ENCODE results near the gene GOLT1A. TPM values are rescaled to one million over a fixed set of nuclear protein-coding genes. Genes with fewer than 3 reads are reported as not detected.

The GOLT1A gene
- total and polyA plus RNA-seq, 10 of the 15 experiments (the other 5 are each of a cell fraction or from before 2014, with no cell fraction given), result 0.09 to 0.46 TPM; not detected in 8

DNA sequence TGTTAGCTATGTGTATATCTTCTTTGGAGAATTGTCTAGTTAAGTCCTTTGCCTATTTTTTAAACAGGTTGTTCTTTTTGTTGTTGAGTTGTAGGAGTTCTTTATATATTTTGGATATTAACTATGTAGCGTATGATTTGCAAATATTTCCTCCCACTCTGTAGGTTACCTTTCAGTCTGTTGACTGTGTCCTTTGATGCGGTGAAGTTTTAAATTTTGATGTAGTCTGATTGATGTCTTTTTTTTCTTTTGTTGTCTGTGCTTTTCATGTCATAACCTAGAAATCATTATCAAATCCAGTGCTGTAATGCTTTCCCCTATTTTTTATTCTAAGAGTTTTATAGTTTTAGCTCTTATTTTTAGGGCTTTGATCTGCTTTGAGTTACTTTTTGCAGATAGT, 8.8 kb downstream of the GOLT1A start:
- TF ChIP-seq, protein P1, sequence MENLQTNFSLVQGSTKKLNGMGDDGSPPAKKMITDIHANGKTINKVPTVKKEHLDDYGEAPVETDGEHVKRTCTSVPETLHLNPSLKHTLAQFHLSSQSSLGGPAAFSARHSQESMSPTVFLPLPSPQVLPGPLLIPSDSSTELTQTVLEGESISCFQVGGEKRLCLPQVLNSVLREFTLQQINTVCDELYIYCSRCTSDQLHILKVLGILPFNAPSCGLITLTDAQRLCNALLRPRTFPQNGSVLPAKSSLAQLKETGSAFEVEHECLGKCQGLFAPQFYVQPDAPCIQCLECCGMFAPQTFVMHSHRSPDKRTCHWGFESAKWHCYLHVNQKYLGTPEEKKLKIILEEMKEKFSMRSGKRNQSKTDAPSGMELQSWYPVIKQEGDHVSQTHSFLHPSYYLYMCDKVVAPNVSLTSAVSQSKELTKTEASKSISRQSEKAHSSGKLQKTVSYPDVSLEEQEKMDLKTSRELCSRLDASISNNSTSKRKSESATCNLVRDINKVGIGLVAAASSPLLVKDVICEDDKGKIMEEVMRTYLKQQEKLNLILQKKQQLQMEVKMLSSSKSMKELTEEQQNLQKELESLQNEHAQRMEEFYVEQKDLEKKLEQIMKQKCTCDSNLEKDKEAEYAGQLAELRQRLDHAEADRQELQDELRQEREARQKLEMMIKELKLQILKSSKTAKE (IDR thresholded peaks at IDR 0.05; ENCODE audit: low read depth, poor library complexity, severe bottlenecking), result no peak
- TF ChIP-seq, protein P2, sequence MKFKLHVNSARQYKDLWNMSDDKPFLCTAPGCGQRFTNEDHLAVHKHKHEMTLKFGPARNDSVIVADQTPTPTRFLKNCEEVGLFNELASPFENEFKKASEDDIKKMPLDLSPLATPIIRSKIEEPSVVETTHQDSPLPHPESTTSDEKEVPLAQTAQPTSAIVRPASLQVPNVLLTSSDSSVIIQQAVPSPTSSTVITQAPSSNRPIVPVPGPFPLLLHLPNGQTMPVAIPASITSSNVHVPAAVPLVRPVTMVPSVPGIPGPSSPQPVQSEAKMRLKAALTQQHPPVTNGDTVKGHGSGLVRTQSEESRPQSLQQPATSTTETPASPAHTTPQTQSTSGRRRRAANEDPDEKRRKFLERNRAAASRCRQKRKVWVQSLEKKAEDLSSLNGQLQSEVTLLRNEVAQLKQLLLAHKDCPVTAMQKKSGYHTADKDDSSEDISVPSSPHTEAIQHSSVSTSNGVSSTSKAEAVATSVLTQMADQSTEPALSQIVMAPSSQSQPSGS (IDR thresholded peaks at IDR 0.05; ENCODE audit: low read length), result no peak
- TF ChIP-seq MEF2B (IDR thresholded peaks at IDR 0.05; ENCODE audit: partially characterized antibody, poor library complexity, severe bottlenecking) (no peak), GABPA (IDR thresholded peaks at IDR 0.05; ENCODE audit: low read depth) (no peak), NFIC (IDR thresholded peaks at IDR 0.05; ENCODE audit: low read depth, low read length) (no peak), RELA (IDR thresholded peaks at IDR 0.05; ENCODE audit: borderline replicate concordance, partially characterized antibody) (no peak), KAT2A (conservative IDR thresholded peaks at IDR 0.05; ENCODE audit: control insufficient read depth, low read depth, low read length) (no peak), JUNB (IDR thresholded peaks at IDR 0.05) (no peak), FOS (IDR thresholded peaks at IDR 0.05; ENCODE audit: borderline replicate concordance, extremely low read depth, insufficient read length) (no peak), DPF2 (IDR thresholded peaks at IDR 0.05) (no peak), MYC (IDR thresholded peaks at IDR 0.05; ENCODE audit: insufficient read depth, insufficient read length, insufficient replicate concordance, low read length, severe bottlenecking) (no peak), PML (IDR thresholded peaks at IDR 0.05; ENCODE audit: low read length) (no peak), TCF7 (IDR thresholded peaks at IDR 0.05; ENCODE audit: borderline replicate concordance) (no peak), RAD51 (IDR thresholded peaks at IDR 0.05) (no peak), SREBF1 (IDR thresholded peaks at IDR 0.05; ENCODE audit: low read length) (no peak), CREB1 (IDR thresholded peaks at IDR 0.05; ENCODE audit: low read depth) (no peak), CHD4 (IDR thresholded peaks at IDR 0.05) (no peak)
- TF ChIP-seq, protein P3, sequence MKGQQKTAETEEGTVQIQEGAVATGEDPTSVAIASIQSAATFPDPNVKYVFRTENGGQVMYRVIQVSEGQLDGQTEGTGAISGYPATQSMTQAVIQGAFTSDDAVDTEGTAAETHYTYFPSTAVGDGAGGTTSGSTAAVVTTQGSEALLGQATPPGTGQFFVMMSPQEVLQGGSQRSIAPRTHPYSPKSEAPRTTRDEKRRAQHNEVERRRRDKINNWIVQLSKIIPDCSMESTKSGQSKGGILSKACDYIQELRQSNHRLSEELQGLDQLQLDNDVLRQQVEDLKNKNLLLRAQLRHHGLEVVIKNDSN (IDR thresholded peaks at IDR 0.05; ENCODE audit: borderline replicate concordance, extremely low read length, insufficient read depth, low read depth, low read length), result no peak
- Histone ChIP-seq H3K4me1 (ENCODE audit: control insufficient read depth, insufficient read depth, low read length) (no peaks in the 10 kb centered on the region), H2AFZ (ENCODE audit: control insufficient read depth, low read depth, low read length) (no peak overlapping the region), H3K4me3 (no peak overlapping the region), H3K9me3 (replicated peaks; ENCODE audit: control insufficient read depth, insufficient read depth, low read length) (no peaks in the 10 kb centered on the region), H4K20me1 (ENCODE audit: control insufficient read depth, insufficient read depth) (no peaks in the 10 kb centered on the region), H3K79me2 (ENCODE audit: control insufficient read depth, insufficient read depth, low read length) (no peaks in the 10 kb centered on the region), H3K27me3 (replicated peaks in 1 of 2; ENCODE audit: control insufficient read depth in 2 of 2, insufficient read depth in 2 of 2, low read length in 1 of 2) (peaks cover 0 to 7% of the 10 kb centered on the region in 2 experiments; a peak in 2 of 4 replicates), H3K4me2 (ENCODE audit: control insufficient read depth, insufficient read depth) (no peak overlapping the region), H3K27ac (ENCODE audit: control insufficient read depth, insufficient read depth) (no peak overlapping the region), H3K9ac (ENCODE audit: control insufficient read depth, insufficient read depth, low read length) (no peak overlapping the region), H3K36me3 (ENCODE audit: control insufficient read depth in 2 of 2, insufficient read depth in 2 of 2, low read length in 1 of 2) (no peaks in the 10 kb centered on the region)
- RAD21 ChIA-PET (ENCODE audit: unreplicated experiment), result interaction anchor here (1.5 kb wide), 1 partner anchor 42 kb away, joined by 15 read pairs; no protein-coding TSS in a partner anchor
- intact Hi-C loops (cut with micrococcal nuclease; ENCODE audit: unreplicated experiment), result loop anchor here (5.0 kb wide), 1 partner anchor 157 kb away; no protein-coding TSS in a partner anchor
- CTCF ChIA-PET, result interaction anchor here (1.0 to 3.6 kb wide), 9 partner anchors 11 to 340 kb away, joined by 3 to 74 read pairs (median 20); partner anchors contain the start of genes GOLT1A, PLEKHA6 and REN
- DNase-seq (ENCODE audit: low read depth, low spot score) (no peak), ATAC-seq (no peak), FAIRE-seq (no peak)
- POLR2A ChIA-PET, result no interaction called here
- BruUV-seq (replicated peaks), result no TSS peak
- 67% methylated on average over 2 of the region's 2 CpGs for WGBS (ENCODE audit: insufficient coverage, insufficient replicate concordance, low lambda C conversion rate, missing lambda C conversion rate)
- in situ Hi-C loops (cut with MboI), result loop anchor here (5.0 kb wide), 1 partner anchor 38 kb away; the partner anchor contains the start of gene REN
- SMC1A ChIA-PET (ENCODE audit: uncharacterized antibody, unreplicated experiment), result interaction anchor here (1.1 to 3.5 kb wide), 6 partner anchors 9 to 194 kb away, joined by 3 to 27 read pairs (median 3); partner anchors contain the start of gene GOLT1A
